Loucy (cell line): ENCODE results near the gene HDLBP.

Experiments
- H2AFZ ChIP-seq: fragments of 200-600 bp; sonication (generic); 2 replicates; pipeline ENCODE4 v1.6.0; 2016; ENCODE audit warnings: antibody characterized with exemption, mild to moderate bottlenecking, low read length, moderate library complexity
- H3F3A ChIP-seq: fragments of 200-600 bp; 2 replicates; pipeline ENCODE4 v1.6.0; 2016; ENCODE audit warnings: antibody characterized with exemption, low read depth, mild to moderate bottlenecking
- H3K27me3 ChIP-seq: fragments of 200-600 bp; sonication (generic); 2 replicates; pipeline ENCODE4 v1.6.1; 2014; ENCODE audit warnings: low read length, mild to moderate bottlenecking; ENCODE audit not compliant: insufficient read depth, poor library complexity, severe bottlenecking
- H3K36me3 ChIP-seq: fragments of 200-600 bp; sonication (generic); 2 replicates; pipeline ENCODE4 v1.6.1; 2016; ENCODE audit warnings: low read length; ENCODE audit not compliant: insufficient read depth
- H3K4me1 ChIP-seq: fragments of 200-600 bp; sonication (generic); 2 replicates; pipeline ENCODE4 v1.5.1; 2014; ENCODE audit warnings: low read length, mild to moderate bottlenecking; ENCODE audit not compliant: insufficient read depth, poor library complexity, severe bottlenecking
- H3K4me2 ChIP-seq: fragments of 200-600 bp; sonication (generic); 2 replicates; pipeline ENCODE4 v1.6.0; 2014; ENCODE audit warnings: antibody characterized with exemption, low read length, low read depth, mild to moderate bottlenecking; ENCODE audit not compliant: poor library complexity, severe bottlenecking
- H3K4me3 ChIP-seq: fragments of 200-600 bp; sonication (generic); 2 replicates; pipeline ENCODE4 v1.5.1; 2014; ENCODE audit warnings: low read length, mild to moderate bottlenecking, mixed read lengths; ENCODE audit not compliant: poor library complexity, severe bottlenecking
- H3K79me2 ChIP-seq: fragments of 200-600 bp; sonication (generic); 2 replicates; pipeline ENCODE4 v1.6.1; 2014; ENCODE audit warnings: low read length; ENCODE audit not compliant: insufficient read depth
- H3K9ac ChIP-seq: fragments of 200-600 bp; sonication (generic); 2 replicates; pipeline ENCODE4 v1.6.0; 2014; ENCODE audit warnings: mild to moderate bottlenecking, low read depth, low read length, moderate library complexity; ENCODE audit not compliant: poor library complexity, severe bottlenecking
- H3K9me2 ChIP-seq: fragments of 200-600 bp; sonication (generic); replicated peaks from 2 replicates; pipeline ENCODE4 v1.6.1; 2016; ENCODE audit warnings: low read depth, low read length, mixed read lengths
- H3K9me3 ChIP-seq: fragments of 200-600 bp; sonication (generic); 2 replicates; pipeline ENCODE4 v1.6.1; 2014; ENCODE audit warnings: mild to moderate bottlenecking, antibody characterized with exemption, low read length, low read depth; ENCODE audit not compliant: insufficient read depth
- H4K20me1 ChIP-seq: fragments of 200-600 bp; sonication (generic); 2 replicates; pipeline ENCODE4 v1.6.0; 2014; ENCODE audit warnings: antibody characterized with exemption, low read length, mild to moderate bottlenecking; ENCODE audit not compliant: insufficient read depth, poor library complexity, severe bottlenecking
- CTCF ChIP-seq: fragments of 200-600 bp; sonication (generic); conservative IDR thresholded peaks from 2 replicates; pipeline ENCODE4 v1.5.1; 2014; ENCODE audit warnings: mild to moderate bottlenecking, antibody characterized with exemption, low read length
- EZH2phosphoT487 ChIP-seq: fragments of 200-600 bp; IDR thresholded peaks from 2 replicates; pipeline ENCODE4 v1.6.1; 2018; ENCODE audit warnings: antibody characterized with exemption, mild to moderate bottlenecking, moderate library complexity, borderline replicate concordance

HDLBP gene

GRCh38 chr2:241225545-241225944 is 89.9 kb downstream of the HDLBP start:
- Histone ChIP-seq H3K9ac (no peak overlapping the region), H2AFZ (no peak overlapping the region), H3K9me2 (no peaks in the 10 kb centered on the region), H3F3A (no peaks in the 10 kb centered on the region), H3K4me2 (no peak overlapping the region), H3K4me3 (no peak overlapping the region), H4K20me1 (no peaks in the 10 kb centered on the region), H3K36me3 (peaks cover 29% of the 10 kb centered on the region; the same call in 1 of the 2 replicates), H3K4me1 (no peaks in the 10 kb centered on the region), H3K9me3 (no peaks in the 10 kb centered on the region), H3K79me2 (no peaks in the 10 kb centered on the region), H3K27me3 (no peaks in the 10 kb centered on the region)
- TF ChIP-seq EZH2phosphoT487: no peak
- TF ChIP-seq CTCF: no peak

- no peak overlapping the region for H2AFZ ChIP-seq
- no peak overlapping the region for H3K4me3 ChIP-seq
- H3K9ac ChIP-seq: no peak overlapping the region
- no peaks in the 10 kb centered on the region for H3K9me2 ChIP-seq
- H3K9me3 ChIP-seq: no peaks in the 10 kb centered on the region
- no peaks in the 10 kb centered on the region for H3F3A ChIP-seq
- H3K36me3 ChIP-seq: peaks cover 23% of the 10 kb centered on the region; the same call in 1 of the 2 replicates
- TF ChIP-seq EZH2phosphoT487 (no peak), CTCF (no peak)
- no peaks in the 10 kb centered on the region for H3K79me2 ChIP-seq
- no peaks in the 10 kb centered on the region for H3K27me3 ChIP-seq
- no peak overlapping the region for H3K4me2 ChIP-seq
- no peaks in the 10 kb centered on the region for H4K20me1 ChIP-seq
- no peaks in the 10 kb centered on the region for H3K4me1 ChIP-seq
Observed at GRCh38 chr2:241224851-241225438, 90.5 kb downstream of the HDLBP start.

- TF ChIP-seq EZH2phosphoT487: no peak
- no peak for TF ChIP-seq CTCF
- H3K9ac ChIP-seq: no peak overlapping the region
- no peak overlapping the region for H3K4me3 ChIP-seq
- no peaks in the 10 kb centered on the region for H3K4me1 ChIP-seq
- H3F3A ChIP-seq: no peaks in the 10 kb centered on the region
- H3K27me3 ChIP-seq: no peaks in the 10 kb centered on the region
- H3K9me3 ChIP-seq: no peaks in the 10 kb centered on the region
- H3K4me2 ChIP-seq: no peak overlapping the region
- H3K9me2 ChIP-seq: no peaks in the 10 kb centered on the region
- H2AFZ ChIP-seq: no peak overlapping the region
- H4K20me1 ChIP-seq: no peaks in the 10 kb centered on the region
- peaks cover 18% of the 10 kb centered on the region; the same call in 1 of the 2 replicates for H3K36me3 ChIP-seq
- no peaks in the 10 kb centered on the region for H3K79me2 ChIP-seq
Observed at GRCh38 chr2:241224018-241224850, 91.2 kb downstream of the HDLBP start.
